B cell (primary cell): ENCODE data around the gene ARID3A. TPM values are rescaled to one million over a fixed set of nuclear protein-coding genes. Genes with fewer than 3 reads are reported as not detected.

Experiments used
- ATAC-seq: fragments of 200-7000 bp; cut with Tn5 transposase; one replicate; pipeline ENCODE4 v1.10.0; 2021; ENCODE audit warnings: low read depth, mild to moderate bottlenecking, moderate number of reproducible peaks, moderate library complexity
- CTCF ChIA-PET: fragments of 350-600 bp; sonication (Branson Sonifier 250); formaldehyde crosslinking; loops from one replicate; lab custom pipeline; 2021; ENCODE audit warnings: antibody characterized with exemption, inconsistent platforms; lab: Charles Lee
- POLR2A ChIA-PET: fragments of 350-600 bp; sonication (Branson Sonifier 250); formaldehyde crosslinking; loops from one replicate; lab custom pipeline; 2021; ENCODE audit warnings: antibody characterized with exemption; lab: Charles Lee
- DNase-seq: peaks from one replicate; pipeline ENCODE4 v3.0.0; 2013
- H2AFZ ChIP-seq: 2 replicates; pipeline ENCODE4 v1.6.1; 2012; ENCODE audit warnings: mild to moderate bottlenecking, low read depth, low read length; ENCODE audit not compliant: insufficient read depth, poor library complexity, severe bottlenecking
- H3K27ac ChIP-seq, 2 donors: 1 replicate in 1 of 2; 2 replicates in 1 of 2; pipeline ENCODE4 v1.5.1; 2012 to 2013; ENCODE audit warnings: low read length in 2 of 2, mild to moderate bottlenecking in 2 of 2, moderate library complexity in 1 of 2
- H3K27me3 ChIP-seq, 4 experiments: fragments of 200-600 bp in 1 of 4; sonication (generic) in 1 of 4; replicated peaks in 1 of 4; 1 replicate in 2 of 4; 2 replicates in 2 of 4; pipeline versions ENCODE4 v1.6.1 to v1.7.0; 2013 to 2016; ENCODE audit warnings: low read length in 3 of 4, mild to moderate bottlenecking in 2 of 4, mixed read lengths in 1 of 4, moderate library complexity in 1 of 4; ENCODE audit not compliant: insufficient read depth in 4 of 4, control insufficient read depth in 3 of 4; ENCODE audit errors: control extremely low read depth in 1 of 4
- H3K36me3 ChIP-seq, 2 experiments: replicated peaks in 1 of 2; 1 replicate in 1 of 2; 2 replicates in 1 of 2; pipeline versions ENCODE4 v1.6.1 to v1.7.1; 2013; ENCODE audit warnings: low read length in 1 of 2; ENCODE audit not compliant: insufficient read depth in 2 of 2, control insufficient read depth in 1 of 2; ENCODE audit errors: control extremely low read depth in 1 of 2, extremely low read depth in 1 of 2
- H3K4me1 ChIP-seq, 2 donors: fragments of 200-600 bp in 1 of 2; sonication (generic) in 1 of 2; 1 replicate in 1 of 2; 2 replicates in 1 of 2; pipeline versions ENCODE4 v1.5.1 to v1.6.1; 2013 to 2017; ENCODE audit warnings: low read length in 2 of 2; ENCODE audit not compliant: control insufficient read depth in 2 of 2, insufficient read depth in 2 of 2
- H3K4me2 ChIP-seq: replicated peaks from 2 replicates; pipeline ENCODE3; 2012; ENCODE audit warnings: mild to moderate bottlenecking, low read depth, low read length; ENCODE audit not compliant: poor library complexity, severe bottlenecking
- H3K4me3 ChIP-seq, 5 experiments: fragments of 200-600 bp in 1 of 5; sonication (generic) in 1 of 5; 1 replicate in 3 of 5; 2 replicates in 2 of 5; pipeline versions ENCODE4 v1.5.1 to v1.7.0; 2011 to 2016; ENCODE audit warnings: low read length in 4 of 5, mild to moderate bottlenecking in 4 of 5, low read depth in 2 of 5, control low read depth in 1 of 5, moderate library complexity in 1 of 5; ENCODE audit not compliant: insufficient read depth in 1 of 5; ENCODE audit errors: control extremely low read depth in 1 of 5, extremely low read depth in 1 of 5
- H3K79me2 ChIP-seq: fragments of 200-600 bp; sonication (generic); one replicate; pipeline ENCODE4 v1.6.0; 2016; ENCODE audit warnings: low read length; ENCODE audit not compliant: control insufficient read depth, insufficient read depth
- H3K9ac ChIP-seq: fragments of 200-600 bp; sonication (generic); 2 replicates; pipeline ENCODE4 v1.6.1; 2017; ENCODE audit warnings: mild to moderate bottlenecking, low read length, moderate library complexity
- H3K9me3 ChIP-seq, 3 donors: one replicate each; pipeline versions ENCODE4 v1.6.1 to v1.7.1; 2013; ENCODE audit warnings: low read length in 2 of 3; ENCODE audit not compliant: control insufficient read depth in 2 of 3, insufficient read depth in 1 of 3; ENCODE audit errors: control extremely low read depth in 1 of 3
- H4K20me1 ChIP-seq: 2 replicates; pipeline ENCODE4 v1.6.0; 2012; ENCODE audit warnings: mild to moderate bottlenecking, low read length; ENCODE audit not compliant: insufficient read depth, control insufficient read depth, poor library complexity, severe bottlenecking
- H3K27ac Mint-ChIP-seq: one replicate; pipeline ENCODE4 v1.8.0; 2021; ENCODE audit warnings: mixed read lengths
- H3K27me3 Mint-ChIP-seq: one replicate; pipeline ENCODE4 v1.8.0; 2021; ENCODE audit warnings: mixed read lengths
- H3K4me1 Mint-ChIP-seq: one replicate; pipeline ENCODE4 v1.8.0; 2021; ENCODE audit warnings: mixed read lengths
- H3K4me3 Mint-ChIP-seq: one replicate; pipeline ENCODE4 v1.8.0; 2021; ENCODE audit warnings: mixed read lengths
- H3K9me3 Mint-ChIP-seq: one replicate; pipeline ENCODE4 v1.8.0; 2022; ENCODE audit warnings: mixed read lengths; ENCODE audit not compliant: insufficient read depth
- EZH2 ChIP-seq: IDR thresholded peaks from 2 replicates; pipeline ENCODE4 v1.6.1; 2012; ENCODE audit warnings: borderline replicate concordance, low read depth, mild to moderate bottlenecking, moderate library complexity, low read length; ENCODE audit not compliant: insufficient read depth, poor library complexity, severe bottlenecking
- WGBS: methylation state at CpG from one replicate; pipeline ENCODE4 v1.1.5; 2013; ENCODE audit warnings: missing lambda C conversion rate; ENCODE audit not compliant: insufficient coverage; 5-methylcytosine and 5-hydroxymethylcytosine counted together
- intact Hi-C: fragments of 100-400 bp; cut with micrococcal nuclease; formaldehyde crosslinking; loops from one replicate; pipeline ENCODE4 v1.10.0; 2022
- polyA plus RNA-seq: library from polyadenylated mRNA; depleted of rRNA; stranded (reverse); fragments of >200 nt; gene quantifications from 2 replicates; pipeline ENCODE4 v1.2.3, GENCODE V29; 2012
- total RNA-seq, 2 donors: library from RNA; stranded (reverse); fragments of 120-200 nt in 1 of 2; gene quantifications; 1 replicate in 1 of 2; 2 replicates in 1 of 2; pipeline versions ENCODE4 v1.2.3 to v1.2.4, GENCODE V29; 2013 to 2022
- TF ChIP-seq, protein P1 (sequence below): fragments of 200-600 bp; IDR thresholded peaks from one replicate; pipeline ENCODE4 v1.8.0; 2022; ENCODE audit warnings: antibody characterized with exemption, mild to moderate bottlenecking

ARID3A gene
- total and polyA plus RNA-seq, 2 donors (not counting 1 experiment from before 2014, with no cell fraction given), result 22.9 to 60.5 TPM

DNA sequence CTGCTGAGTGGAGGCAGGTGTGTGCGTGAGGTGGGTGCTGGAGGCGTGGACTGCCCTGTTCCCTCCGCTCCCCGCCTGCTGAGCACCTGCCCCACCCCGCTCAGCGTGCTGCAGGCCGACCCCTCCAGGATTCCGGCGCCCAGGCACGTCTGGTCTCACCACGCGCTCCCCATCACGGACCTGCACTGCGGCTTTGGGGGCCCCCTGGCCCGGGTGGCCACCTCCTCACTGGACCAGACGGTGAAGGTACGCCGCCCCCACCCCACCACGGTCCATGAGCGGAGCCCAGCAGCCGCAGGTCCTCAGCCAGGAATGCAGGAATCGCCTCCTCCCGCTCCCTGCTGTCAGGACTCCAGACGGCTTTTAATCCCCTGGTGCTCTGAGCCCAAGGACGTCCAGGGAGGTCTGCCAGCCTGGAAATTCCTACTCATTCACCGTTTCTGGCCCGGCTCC is 64.3 kb downstream of the ARID3A start:
- ChIA-PET POLR2A (no interaction called here), CTCF (interaction anchor here (0.8 kb wide), 1 partner anchor 8 kb away, joined by 3 read pairs; no protein-coding TSS in a partner anchor)
- Histone ChIP-seq H3K9ac (no peak overlapping the region), H3K27me3 (no peaks in the 10 kb centered on the region), H4K20me1 (peaks cover 5% of the 10 kb centered on the region), H3K4me2 (no peak overlapping the region), H3K4me3 (no peak overlapping the region), H3K79me2 (peaks cover 15% of the 10 kb centered on the region), H3K9me3 (no peaks in the 10 kb centered on the region), H2AFZ (no peak overlapping the region), H3K36me3 (peaks cover 0 to 30% of the 10 kb centered on the region in 2 experiments), H3K27ac (no peak overlapping the region), H3K4me1 (peaks cover 0 to 3% of the 10 kb centered on the region in 2 donors)
- 94% methylated on average over 26 of the region's 27 CpGs for WGBS
- TF ChIP-seq EZH2, result no peak
- TF ChIP-seq, protein P1, sequence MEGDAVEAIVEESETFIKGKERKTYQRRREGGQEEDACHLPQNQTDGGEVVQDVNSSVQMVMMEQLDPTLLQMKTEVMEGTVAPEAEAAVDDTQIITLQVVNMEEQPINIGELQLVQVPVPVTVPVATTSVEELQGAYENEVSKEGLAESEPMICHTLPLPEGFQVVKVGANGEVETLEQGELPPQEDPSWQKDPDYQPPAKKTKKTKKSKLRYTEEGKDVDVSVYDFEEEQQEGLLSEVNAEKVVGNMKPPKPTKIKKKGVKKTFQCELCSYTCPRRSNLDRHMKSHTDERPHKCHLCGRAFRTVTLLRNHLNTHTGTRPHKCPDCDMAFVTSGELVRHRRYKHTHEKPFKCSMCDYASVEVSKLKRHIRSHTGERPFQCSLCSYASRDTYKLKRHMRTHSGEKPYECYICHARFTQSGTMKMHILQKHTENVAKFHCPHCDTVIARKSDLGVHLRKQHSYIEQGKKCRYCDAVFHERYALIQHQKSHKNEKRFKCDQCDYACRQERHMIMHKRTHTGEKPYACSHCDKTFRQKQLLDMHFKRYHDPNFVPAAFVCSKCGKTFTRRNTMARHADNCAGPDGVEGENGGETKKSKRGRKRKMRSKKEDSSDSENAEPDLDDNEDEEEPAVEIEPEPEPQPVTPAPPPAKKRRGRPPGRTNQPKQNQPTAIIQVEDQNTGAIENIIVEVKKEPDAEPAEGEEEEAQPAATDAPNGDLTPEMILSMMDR, result no peak
- H3K4me3 Mint-ChIP-seq, result no peak overlapping the region
- no peak for DNase-seq
- no peak for ATAC-seq
- intact Hi-C loops, result no loop called here
- H3K27me3 Mint-ChIP-seq, result no peaks in the 10 kb centered on the region
- H3K27ac Mint-ChIP-seq, result no peak overlapping the region
- peaks cover 6% of the 10 kb centered on the region for H3K4me1 Mint-ChIP-seq
- H3K9me3 Mint-ChIP-seq, result no peaks in the 10 kb centered on the region

DNA sequence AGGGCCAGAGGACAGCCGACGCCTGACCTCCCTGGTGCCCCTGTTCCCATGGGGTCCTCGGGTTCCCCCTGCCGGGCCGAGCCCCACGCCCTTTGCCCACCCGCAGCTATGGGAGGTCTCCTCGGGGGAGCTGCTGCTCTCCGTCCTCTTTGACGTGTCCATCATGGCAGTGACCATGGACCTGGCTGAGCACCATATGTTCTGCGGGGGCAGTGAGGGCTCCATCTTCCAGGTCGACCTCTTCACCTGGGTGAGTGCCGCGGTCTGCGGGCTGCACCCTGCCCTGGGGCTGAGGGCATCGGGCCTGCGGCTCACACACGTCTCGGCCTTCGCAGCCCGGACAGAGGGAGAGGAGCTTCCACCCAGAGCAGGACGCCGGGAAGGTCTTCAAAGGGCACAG is 64.9 kb downstream of the ARID3A start:
- no peaks in the 10 kb centered on the region for H3K27me3 Mint-ChIP-seq
- H3K9me3 ChIP-seq, result no peaks in the 10 kb centered on the region
- H3K36me3 ChIP-seq, result peaks cover 0 to 30% of the 10 kb centered on the region in 2 experiments
- no peak overlapping the region for H3K9ac ChIP-seq
- H3K27me3 ChIP-seq, result peaks cover 0 to 2% (median under 1%) of the 10 kb centered on the region in 4 experiments
- H2AFZ ChIP-seq, result no peak overlapping the region
- H3K4me1 ChIP-seq, result peaks cover 0 to under 1% of the 10 kb centered on the region in 2 donors
- H4K20me1 ChIP-seq, result peaks cover 9% of the 10 kb centered on the region
- WGBS, result 98% methylated on average over 23 of the region's 23 CpGs
- ATAC-seq, result no peak
- no peak overlapping the region for H3K27ac ChIP-seq
- no peak overlapping the region for H3K27ac Mint-ChIP-seq
- H3K9me3 Mint-ChIP-seq, result no peaks in the 10 kb centered on the region
- H3K4me1 Mint-ChIP-seq, result peaks cover 3% of the 10 kb centered on the region
- no peak for DNase-seq
- intact Hi-C loops, result no loop called here
- H3K4me3 ChIP-seq, result no peak overlapping the region
- ChIA-PET CTCF (interaction anchor here (0.8 kb wide), 1 partner anchor 9 kb away, joined by 3 read pairs; no protein-coding TSS in a partner anchor), POLR2A (no interaction called here)
- no peak overlapping the region for H3K4me3 Mint-ChIP-seq
- H3K4me2 ChIP-seq, result no peak overlapping the region
- peaks cover 15% of the 10 kb centered on the region for H3K79me2 ChIP-seq
- TF ChIP-seq, protein P1, result no peak
- TF ChIP-seq EZH2, result no peak
